Measurements from ENCODE around the gene SLC26A5.
"Not testable (repeated sequence)": the region's sequence is repeated elsewhere in the genome, so short reads cannot be mapped to it uniquely, and the experiment has no call there.

Gene SLC26A5

DNA sequence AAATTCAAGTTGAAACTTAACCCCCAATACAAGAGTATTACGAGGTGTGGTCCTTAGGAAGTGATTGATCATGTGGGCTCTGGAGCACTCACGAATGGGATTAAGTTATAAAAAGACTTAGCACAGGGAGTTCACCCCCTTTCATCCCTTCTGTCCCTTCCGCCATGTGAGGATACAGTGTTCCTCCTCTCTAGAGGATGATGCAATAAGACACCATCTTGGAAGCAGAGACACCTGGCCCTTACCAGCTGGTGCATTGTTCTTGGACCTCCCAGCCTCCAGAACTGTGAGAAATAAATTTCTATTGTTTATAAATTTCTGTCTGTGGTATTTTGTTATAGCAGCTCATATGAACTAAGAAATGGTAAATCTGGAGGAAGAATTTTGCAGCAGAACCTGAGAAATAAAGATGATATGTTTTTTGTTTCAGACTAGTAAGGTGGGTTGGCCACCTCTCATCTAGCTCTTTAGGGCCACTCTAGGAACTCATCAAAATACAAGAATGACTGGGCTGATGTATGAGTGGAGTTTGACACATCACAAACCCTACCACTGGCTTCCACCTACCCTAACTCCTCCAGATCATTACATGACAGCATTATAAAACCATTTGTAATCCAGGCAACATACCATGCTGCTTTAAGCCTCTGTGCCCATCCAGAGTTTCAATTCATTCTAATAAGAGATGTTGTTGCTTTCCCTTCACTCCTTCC lies 22.4 kb downstream of the SLC26A5 start:
- Mint-ChIP-seq H3K36me3 (no peaks in the 10 kb centered on the region), H3K27ac (no peak overlapping the region)
- ATAC-seq, result peak; percentile 68

DNA sequence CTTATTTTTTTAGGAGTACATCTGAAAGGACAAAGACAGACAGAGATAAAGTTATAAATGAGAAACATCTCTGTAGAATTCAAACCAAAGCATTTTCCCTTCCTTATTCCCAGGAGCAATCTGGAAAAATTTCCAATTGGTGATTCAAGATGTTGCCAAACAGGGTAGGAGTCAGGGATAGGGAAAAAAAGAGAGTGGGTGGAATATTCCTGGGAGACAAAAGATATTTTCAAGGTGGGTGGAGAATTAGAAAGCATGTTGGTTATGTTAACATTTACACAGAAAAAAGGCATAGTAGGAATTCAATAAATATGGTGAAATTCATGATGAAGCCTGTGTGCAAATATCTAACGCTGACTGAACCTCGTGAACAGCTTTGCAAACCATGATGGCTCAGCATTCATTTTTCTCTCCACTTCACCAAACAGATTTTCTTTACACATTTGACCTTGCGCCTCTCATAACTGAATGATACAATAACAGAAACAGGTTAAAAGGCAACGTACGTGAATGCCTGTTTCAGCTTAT lies 25.1 kb downstream of the SLC26A5 start:
- H3K9me3 Mint-ChIP-seq, result no peaks in the 10 kb centered on the region
- no peaks in the 10 kb centered on the region for H3K36me3 Mint-ChIP-seq
- H3K4me3 Mint-ChIP-seq, result no peak overlapping the region
- DNase-seq (ENCODE audit: low spot score in 2 of 2) (no peak), ATAC-seq (no peak)
- no peaks in the 10 kb centered on the region for H3K4me1 Mint-ChIP-seq
- H3K27ac Mint-ChIP-seq, result no peak overlapping the region

More for the DNA sequence above, 22.4 kb downstream of the SLC26A5 start:
- no peaks in the 10 kb centered on the region for H3K4me1 Mint-ChIP-seq
- no peak for DNase-seq (ENCODE audit: low spot score in 2 of 2)
- H3K4me3 Mint-ChIP-seq, result no peak overlapping the region
- H3K9me3 Mint-ChIP-seq, result no peaks in the 10 kb centered on the region

DNA sequence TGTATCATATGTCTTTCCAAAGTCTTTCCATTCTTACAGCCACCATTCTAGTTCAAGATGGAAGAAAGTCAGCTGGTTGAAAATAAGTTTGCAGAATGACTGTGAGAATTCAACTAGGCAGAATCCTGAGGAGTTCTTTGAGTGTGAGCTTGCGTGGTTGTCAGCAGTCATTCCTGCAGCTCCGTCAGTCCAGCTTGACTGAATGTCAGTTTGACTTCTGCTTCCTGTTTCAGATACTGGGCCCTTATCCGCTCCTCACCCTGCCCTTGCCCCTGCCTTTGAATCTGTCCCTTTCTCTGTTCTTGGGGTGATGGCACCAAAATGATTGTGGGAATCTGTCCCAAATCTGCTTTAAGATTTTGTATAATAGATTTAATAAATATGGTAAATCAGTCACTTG lies 27.8 kb downstream of the SLC26A5 start:
- H3K9me3 Mint-ChIP-seq, result no peaks in the 10 kb centered on the region
- H3K4me1 Mint-ChIP-seq, result no peaks in the 10 kb centered on the region
- ATAC-seq (no peak), DNase-seq (ENCODE audit: low spot score in 2 of 2) (no peak)
- H3K27ac Mint-ChIP-seq, result no peak overlapping the region
- H3K4me3 Mint-ChIP-seq, result no peak overlapping the region
- H3K36me3 Mint-ChIP-seq, result no peaks in the 10 kb centered on the region

DNA sequence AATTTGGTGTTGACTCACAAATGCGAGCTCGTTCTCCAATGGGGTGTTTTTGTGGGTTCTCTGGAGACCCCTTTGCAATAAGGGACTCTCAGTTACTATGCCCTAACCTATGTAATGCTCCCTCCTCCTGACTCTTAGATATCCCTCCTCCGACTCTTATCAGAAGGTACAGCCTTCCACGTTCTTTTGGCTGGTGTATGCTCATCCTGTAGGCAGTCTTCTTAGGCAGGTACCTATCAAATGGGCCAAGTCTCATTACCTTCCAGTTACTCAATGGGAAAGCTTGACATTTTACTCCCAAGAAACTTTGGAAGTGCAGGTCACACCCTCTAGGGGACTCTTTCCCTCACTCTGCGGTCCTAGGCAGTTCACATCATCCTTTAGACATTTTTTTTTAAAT lies 32.6 kb downstream of the SLC26A5 start:
- H3K27ac Mint-ChIP-seq, result no peak overlapping the region
- no peaks in the 10 kb centered on the region for H3K36me3 Mint-ChIP-seq
- no peak for DNase-seq (ENCODE audit: low spot score in 2 of 2)
- ATAC-seq, result no peak
- H3K4me1 Mint-ChIP-seq, result no peaks in the 10 kb centered on the region
- no peaks in the 10 kb centered on the region for H3K9me3 Mint-ChIP-seq
- H3K4me3 Mint-ChIP-seq, result no peak overlapping the region

DNA sequence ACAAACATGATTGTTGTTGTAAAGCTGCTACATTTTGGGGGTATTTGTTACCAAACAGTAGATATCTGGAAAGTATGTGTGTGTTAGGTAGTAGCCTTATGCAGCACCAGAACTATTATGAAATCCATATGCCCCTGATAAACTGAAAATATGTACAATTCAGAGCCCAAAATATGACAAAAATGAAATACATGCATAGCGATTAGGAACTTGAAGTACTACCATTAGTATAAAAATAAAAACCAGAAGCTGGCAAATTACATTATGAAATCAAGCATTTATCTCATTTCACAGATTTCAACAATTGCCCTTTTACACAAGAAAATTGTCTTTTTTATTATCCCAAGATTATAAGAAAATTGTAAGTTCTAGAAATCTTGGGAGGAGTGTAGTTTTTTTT lies 33.9 kb downstream of the SLC26A5 start:
- Mint-ChIP-seq H3K36me3 (no peaks in the 10 kb centered on the region), H3K9me3 (no peaks in the 10 kb centered on the region), H3K4me3 (no peak overlapping the region), H3K4me1 (no peaks in the 10 kb centered on the region), H3K27ac (no peak overlapping the region)
- DNase-seq (ENCODE audit: low spot score in 2 of 2) (no peak), ATAC-seq (no peak)

DNA sequence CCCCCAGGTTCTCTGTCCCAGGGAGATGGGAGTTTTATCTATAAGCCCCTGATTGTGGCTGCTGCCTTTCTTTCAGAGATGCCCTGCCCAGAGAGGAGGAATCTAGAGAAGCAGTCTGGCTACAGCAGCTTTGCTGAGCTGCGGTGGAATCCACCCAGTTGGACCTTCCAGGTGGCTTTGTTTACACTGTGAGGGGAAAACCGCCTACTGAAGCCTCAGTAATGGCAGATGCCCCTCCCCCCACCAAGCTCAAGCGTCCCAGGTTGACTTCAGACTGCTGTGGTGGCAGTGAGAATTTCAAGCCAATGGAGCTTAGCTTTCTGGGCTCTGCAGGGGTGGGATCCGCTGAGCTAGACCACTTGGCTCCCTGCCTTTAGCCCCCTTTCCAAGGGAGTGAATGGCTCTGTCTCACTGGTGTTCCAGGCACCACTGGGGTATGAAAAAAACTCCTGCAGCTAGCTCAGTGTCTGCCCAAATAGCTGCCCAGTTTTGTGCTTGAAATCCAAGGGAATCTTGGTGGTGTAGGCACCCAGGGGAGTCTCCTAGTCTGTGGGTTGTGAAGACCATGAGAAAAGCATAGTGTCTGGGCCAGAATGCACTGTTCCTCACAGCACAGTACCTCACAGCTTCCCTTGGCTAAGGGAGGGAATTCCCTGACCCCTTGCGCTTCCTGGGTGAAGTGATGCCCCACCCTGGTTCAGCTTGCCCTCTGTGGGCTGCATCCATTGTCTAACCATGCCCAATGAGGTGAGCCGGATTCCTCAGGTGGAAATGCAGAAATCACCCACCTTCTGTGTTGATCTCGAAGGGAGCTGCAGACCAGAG lies 40.0 kb downstream of the SLC26A5 start:
- not testable (repeated sequence) for H3K4me3 Mint-ChIP-seq; H3K36me3 Mint-ChIP-seq; H3K9me3 Mint-ChIP-seq; DNase-seq (ENCODE audit: low spot score in 2 of 2); H3K4me1 Mint-ChIP-seq; H3K27ac Mint-ChIP-seq; ATAC-seq

DNA sequence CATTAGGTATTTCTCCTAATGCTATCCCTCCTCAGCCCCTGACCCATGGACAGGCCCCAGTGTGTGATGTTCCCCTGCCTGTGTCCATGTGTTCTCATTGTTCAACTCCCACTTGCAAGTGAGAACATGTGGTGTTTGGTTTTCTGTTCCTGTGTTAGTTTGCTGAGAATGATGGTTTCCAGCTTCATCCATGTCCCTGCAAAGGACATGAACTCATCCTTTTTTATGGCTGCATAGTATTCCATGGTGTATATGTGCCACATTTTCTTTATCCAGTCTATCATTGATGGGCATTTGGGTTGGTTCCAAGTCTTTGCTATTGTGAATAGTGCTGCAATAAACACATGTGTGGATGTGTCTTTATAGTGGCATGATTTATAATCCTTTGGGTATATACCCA lies 46.3 kb downstream of the SLC26A5 start:
- not testable (repeated sequence) for DNase-seq (ENCODE audit: low spot score in 2 of 2); ATAC-seq; H3K9me3 Mint-ChIP-seq; H3K36me3 Mint-ChIP-seq; H3K27ac Mint-ChIP-seq; H3K4me1 Mint-ChIP-seq; H3K4me3 Mint-ChIP-seq

DNA sequence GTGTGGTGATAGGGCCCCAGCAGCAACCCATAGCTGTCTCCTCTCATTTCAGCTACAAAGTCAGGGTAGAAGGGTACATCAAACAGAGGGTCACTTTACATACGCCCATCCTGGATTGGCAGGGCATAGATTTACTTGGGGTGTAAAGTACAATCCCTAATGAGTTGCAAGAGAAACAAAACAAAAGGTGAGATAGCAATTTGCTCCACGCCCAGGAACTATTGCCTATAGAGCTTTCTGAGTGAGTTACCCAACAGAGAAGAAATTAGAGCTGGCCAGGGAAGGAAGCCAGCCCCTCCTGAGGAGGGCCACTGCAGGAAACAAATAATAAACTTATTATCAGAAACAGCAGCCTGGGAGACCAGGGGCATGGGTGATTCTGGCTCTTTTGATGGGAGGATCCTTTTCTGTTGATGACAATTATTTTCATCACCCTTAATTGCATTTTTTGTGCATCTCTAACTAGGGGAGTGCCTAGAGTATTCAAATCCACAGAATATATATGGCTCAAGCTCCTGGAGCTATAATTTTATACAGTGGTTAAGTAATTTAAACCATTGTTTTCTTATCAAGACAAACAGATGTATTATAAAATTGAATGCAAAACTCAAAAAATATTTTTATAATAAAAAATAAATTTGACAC lies 47.4 kb downstream of the SLC26A5 start:
- ATAC-seq (no peak), DNase-seq (ENCODE audit: low spot score in 2 of 2) (no peak)
- Mint-ChIP-seq H3K27ac (no peak overlapping the region), H3K4me3 (no peak overlapping the region), H3K36me3 (no peaks in the 10 kb centered on the region), H3K4me1 (no peaks in the 10 kb centered on the region), H3K9me3 (no peaks in the 10 kb centered on the region)

DNA sequence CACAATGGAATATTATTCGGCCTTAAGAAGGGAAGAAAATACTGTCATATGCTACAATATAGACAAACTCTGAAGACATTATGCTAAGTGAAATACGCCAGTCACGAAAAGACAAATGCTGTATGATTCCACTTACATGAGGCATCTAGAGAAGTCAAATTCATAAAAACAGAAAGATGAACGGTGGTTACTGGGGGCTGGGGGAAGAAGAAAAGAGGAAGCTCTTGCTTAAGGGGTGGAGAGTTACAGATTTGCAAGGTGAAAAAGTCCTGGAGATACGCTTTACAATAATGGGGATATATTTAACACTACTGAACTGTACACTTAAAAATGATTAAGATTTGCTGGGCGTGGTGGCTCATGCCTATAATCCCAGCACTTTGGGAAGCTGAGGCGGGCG lies 49.5 kb downstream of the SLC26A5 start:
- H3K4me3 Mint-ChIP-seq, result no peak overlapping the region
- no peaks in the 10 kb centered on the region for H3K4me1 Mint-ChIP-seq
- ATAC-seq, result no peak
- H3K36me3 Mint-ChIP-seq, result no peaks in the 10 kb centered on the region
- no peak for DNase-seq (ENCODE audit: low spot score in 2 of 2)
- no peaks in the 10 kb centered on the region for H3K9me3 Mint-ChIP-seq
- no peak overlapping the region for H3K27ac Mint-ChIP-seq

DNA sequence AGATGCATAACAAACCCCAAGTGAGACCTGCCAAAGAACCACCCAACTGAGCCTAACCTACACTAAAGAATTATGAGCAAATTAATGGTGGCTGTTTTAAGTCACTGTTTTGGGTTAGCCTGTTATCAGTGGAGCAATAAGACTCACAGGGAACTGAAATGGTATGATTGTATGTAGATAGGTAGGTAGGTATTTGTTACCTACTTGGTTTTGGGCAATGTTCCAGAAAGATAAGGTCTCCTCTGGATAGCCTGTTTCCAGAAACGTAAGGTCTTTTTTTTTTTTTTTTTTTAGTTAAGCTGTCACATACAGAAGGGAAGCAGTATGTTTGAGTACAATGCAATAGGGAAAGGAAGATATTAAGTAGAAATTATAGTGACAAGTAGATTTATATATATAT lies 50.9 kb downstream of the SLC26A5 start:
- ATAC-seq (no peak), DNase-seq (ENCODE audit: low spot score in 2 of 2) (no peak)
- Mint-ChIP-seq H3K4me1 (no peaks in the 10 kb centered on the region), H3K9me3 (no peaks in the 10 kb centered on the region), H3K4me3 (no peak overlapping the region), H3K36me3 (no peaks in the 10 kb centered on the region), H3K27ac (no peak overlapping the region)

DNA sequence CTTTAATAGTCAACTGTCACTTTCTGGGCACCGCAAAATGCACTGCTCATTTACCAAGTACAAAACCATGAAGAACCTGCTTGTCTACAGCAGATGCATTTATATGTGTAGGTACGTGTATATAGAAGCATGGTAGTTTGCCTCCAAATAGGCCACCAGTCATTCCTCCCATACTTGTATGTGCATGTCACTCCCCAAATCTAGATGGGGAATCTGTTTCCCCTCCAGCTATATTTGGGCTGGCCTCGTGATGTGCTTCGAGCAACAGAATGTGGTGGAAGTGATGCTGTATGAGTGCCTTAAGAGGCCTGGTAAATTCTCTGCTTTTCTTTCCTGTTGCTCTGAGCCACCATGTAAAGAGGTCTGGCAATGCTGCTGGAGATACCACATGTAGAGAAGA lies 51.4 kb downstream of the SLC26A5 start:
- ATAC-seq, result no peak
- no peak for DNase-seq (ENCODE audit: low spot score in 2 of 2)
- Mint-ChIP-seq H3K9me3 (no peaks in the 10 kb centered on the region), H3K4me1 (no peaks in the 10 kb centered on the region), H3K4me3 (no peak overlapping the region), H3K36me3 (no peaks in the 10 kb centered on the region), H3K27ac (no peak overlapping the region)

DNA sequence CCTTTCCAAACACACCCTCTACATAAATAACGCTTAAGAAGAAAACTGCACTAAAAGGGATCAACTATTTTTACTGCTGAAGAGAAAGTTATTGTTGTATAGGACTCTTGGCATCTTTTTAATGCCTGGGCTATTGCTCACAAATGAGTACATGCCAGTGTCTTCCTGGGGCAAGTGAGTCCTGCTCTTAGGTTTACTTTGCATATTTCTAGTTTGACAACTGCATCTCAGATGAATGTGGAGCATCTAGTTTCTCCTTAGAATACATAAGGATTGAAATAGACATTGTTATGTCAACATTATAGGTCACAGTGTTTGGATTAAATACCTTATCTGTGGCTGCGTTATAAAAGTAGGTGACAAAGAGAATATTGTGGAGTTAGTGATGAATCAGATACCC lies 54.0 kb downstream of the SLC26A5 start:
- H3K27ac Mint-ChIP-seq, result no peak overlapping the region
- ATAC-seq, result no peak
- no peaks in the 10 kb centered on the region for H3K4me1 Mint-ChIP-seq
- H3K9me3 Mint-ChIP-seq, result no peaks in the 10 kb centered on the region
- no peaks in the 10 kb centered on the region for H3K36me3 Mint-ChIP-seq
- DNase-seq (ENCODE audit: low spot score in 2 of 2), result no peak
- no peak overlapping the region for H3K4me3 Mint-ChIP-seq

DNA sequence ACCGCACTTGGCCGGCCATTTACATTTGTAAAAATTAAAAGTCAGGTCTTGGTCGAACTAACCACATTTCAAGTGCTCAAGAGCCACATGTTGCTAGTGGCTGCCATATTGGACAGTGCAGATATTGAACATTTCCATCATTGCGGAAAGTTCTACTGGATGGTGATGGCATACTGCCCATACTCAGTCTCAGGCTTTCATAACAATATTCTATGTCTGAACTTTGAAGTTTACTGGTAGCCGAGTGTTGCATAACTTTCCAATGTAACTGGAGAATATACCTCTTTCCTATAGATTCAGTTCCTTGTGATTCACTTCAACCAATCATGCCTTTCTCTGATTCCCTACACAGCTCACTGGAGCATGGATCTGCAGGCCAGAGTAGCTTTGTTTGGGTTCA lies 54.9 kb downstream of the SLC26A5 start:
- Mint-ChIP-seq H3K27ac (no peak overlapping the region), H3K36me3 (no peaks in the 10 kb centered on the region), H3K9me3 (no peaks in the 10 kb centered on the region), H3K4me3 (no peak overlapping the region), H3K4me1 (no peaks in the 10 kb centered on the region)
- DNase-seq (ENCODE audit: low spot score in 2 of 2) (no peak), ATAC-seq (no peak)

DNA sequence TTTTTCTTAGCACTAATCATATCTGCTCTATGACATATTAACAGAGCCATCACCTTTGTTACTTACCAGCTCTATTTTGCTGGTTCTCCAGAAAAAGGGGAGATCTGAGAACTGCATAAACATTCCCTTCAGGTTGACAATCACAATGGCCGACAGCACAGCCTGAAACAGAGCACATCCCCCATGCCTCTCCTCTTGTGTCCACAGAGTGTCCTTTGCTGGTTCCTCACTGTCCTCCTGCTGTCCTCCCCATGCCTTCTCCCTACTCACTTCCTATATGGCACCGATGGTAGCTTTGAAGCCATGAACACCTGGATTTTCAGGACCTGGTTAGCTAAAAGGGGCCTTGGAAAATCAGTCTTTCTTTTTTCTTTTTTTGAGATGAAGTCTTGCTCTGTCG lies 56.7 kb downstream of the SLC26A5 start:
- no peak overlapping the region for H3K27ac Mint-ChIP-seq
- no peaks in the 10 kb centered on the region for H3K36me3 Mint-ChIP-seq
- no peak for ATAC-seq
- H3K4me1 Mint-ChIP-seq, result no peaks in the 10 kb centered on the region
- H3K9me3 Mint-ChIP-seq, result no peaks in the 10 kb centered on the region
- no peak for DNase-seq (ENCODE audit: low spot score in 2 of 2)
- H3K4me3 Mint-ChIP-seq, result no peak overlapping the region

DNA sequence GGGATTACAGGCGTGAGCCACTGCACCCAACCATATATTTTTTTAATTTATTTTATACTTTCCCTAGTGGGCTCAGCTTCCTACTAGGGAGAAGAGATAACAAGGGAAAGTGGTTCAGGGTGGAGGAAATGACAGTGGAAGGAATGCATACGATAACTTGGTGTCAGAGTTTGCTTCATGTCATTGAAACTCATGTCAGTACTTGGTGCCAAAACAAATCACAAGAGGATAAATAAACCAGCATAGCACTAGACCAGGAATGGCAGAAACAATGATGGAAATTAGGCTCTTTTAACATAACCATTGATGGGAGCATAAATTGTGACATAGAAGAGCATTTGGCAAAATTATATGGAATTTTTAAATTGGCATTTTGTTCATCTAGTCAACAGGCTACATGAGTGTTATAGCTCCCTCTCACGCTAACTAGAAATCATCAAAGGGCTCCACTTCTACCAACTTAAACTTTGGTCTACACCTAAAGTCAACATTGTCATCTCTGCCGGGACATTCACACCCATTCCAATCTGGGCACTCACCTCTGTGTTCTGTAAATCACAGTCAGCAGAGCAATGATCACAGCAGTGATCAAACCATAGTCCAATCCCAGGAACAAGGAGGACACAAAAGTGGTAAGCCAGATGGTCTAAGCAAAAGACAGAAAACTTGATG lies 57.4 kb downstream of the SLC26A5 start:
- H3K4me3 Mint-ChIP-seq, result no peak overlapping the region
- no peaks in the 10 kb centered on the region for H3K9me3 Mint-ChIP-seq
- H3K4me1 Mint-ChIP-seq, result no peaks in the 10 kb centered on the region
- ATAC-seq (no peak), DNase-seq (ENCODE audit: low spot score in 2 of 2) (no peak)
- H3K27ac Mint-ChIP-seq, result no peak overlapping the region
- no peaks in the 10 kb centered on the region for H3K36me3 Mint-ChIP-seq

Data from stimulated activated effector memory CD8-positive, alpha-beta T cell treated with anti-CD3 and anti-CD28 coated beads, Interleukin-12 subunit alpha, Interleukin-12 subunit beta, amount 100 ng/mL, for 72 hours (primary cell).